Sigmoid colon (tissue), 7 donors: Measurements from ENCODE around the gene CORO1A. TPM values are rescaled to one million over a fixed set of nuclear protein-coding genes. Genes with fewer than 3 reads are reported as not detected.

ENCODE experiments used
- DNase-seq: peaks from one replicate; pipeline ENCODE4 v3.0.0-alpha.2; 2019
- H3K27ac ChIP-seq, 4 donors: fragments of 200-600 bp; sonication (generic); one replicate each; pipeline ENCODE4 v1.5.1; 2016 to 2019; ENCODE audit warnings: mild to moderate bottlenecking in 1 of 4
- H3K27me3 ChIP-seq, 3 donors: fragments of 200-600 bp; sonication (generic); one replicate each; pipeline ENCODE4 v1.5.1; 2019; ENCODE audit warnings: mild to moderate bottlenecking in 1 of 3
- H3K36me3 ChIP-seq, 4 donors: fragments of 200-600 bp; sonication (generic); one replicate each; pipeline ENCODE4 v1.5.1; 2016 to 2019
- H3K4me1 ChIP-seq, 4 donors: fragments of 200-600 bp; sonication (generic); one replicate each; pipeline ENCODE4 v1.5.1; 2017 to 2019
- H3K4me3 ChIP-seq, 4 donors: fragments of 200-600 bp; sonication (generic); one replicate each; pipeline ENCODE4 v1.5.1; 2017 to 2019; ENCODE audit warnings: mild to moderate bottlenecking in 2 of 4, moderate library complexity in 1 of 4
- H3K9me3 ChIP-seq, 4 donors: fragments of 200-600 bp in 3 of 4; sonication (generic) in 3 of 4; one replicate each; pipeline versions ENCODE4 v1.5.1 to v1.6.1; 2013 to 2019
- CTCF ChIP-seq, 4 experiments: fragments of 450-650 bp in 3 of 4; fragments of 200-600 bp in 1 of 4; IDR thresholded peaks; one replicate each; pipeline ENCODE4 v1.5.1; 2016 to 2019; ENCODE audit warnings: antibody characterized with exemption in 4 of 4, mild to moderate bottlenecking in 3 of 4, moderate library complexity in 2 of 4
- EP300 ChIP-seq, 4 donors: sonication (generic); formaldehyde crosslinking; IDR thresholded peaks; one replicate each; pipeline ENCODE4 v1.6.1; 2017; ENCODE audit warnings: antibody characterized with exemption in 4 of 4
- POLR2A ChIP-seq, 2 donors: fragments of 450-650 bp; IDR thresholded peaks; one replicate each; pipeline ENCODE4 v1.6.1; 2016; ENCODE audit warnings: antibody characterized with exemption in 2 of 2, mild to moderate bottlenecking in 2 of 2, moderate library complexity in 2 of 2
- POLR2AphosphoS5 ChIP-seq, 4 donors: sonication (generic); formaldehyde crosslinking; IDR thresholded peaks; one replicate each; pipeline ENCODE4 v1.6.1; 2017; ENCODE audit warnings: antibody characterized with exemption in 4 of 4
- WGBS, 2 donors: extraction: QIAGEN DNeasy Blood & Tissue Kit; methylation state at CpG; one replicate each; pipeline ENCODE4 v1.1.7; 2013; 5-methylcytosine and 5-hydroxymethylcytosine counted together
- intact Hi-C: fragments of 100-400 bp; cut with DNase I; formaldehyde crosslinking; loops from one replicate; pipeline ENCODE4 v1.15.1; 2023
- polyA plus RNA-seq, 3 donors: library from polyadenylated mRNA; stranded (reverse); fragments of 200-250 nt; gene quantifications; one replicate each; pipeline ENCODE4 v1.2.3, GENCODE V29; 2013
- total RNA-seq, 4 donors: library from RNA; depleted of rRNA; stranded (reverse); fragments of >200 nt; gene quantifications; one replicate each; pipeline ENCODE4 v1.1.0, GENCODE V29; 2016
- donor health status: healthy with polysubstance abuse.
- donor health status: Bipolar disorder and iron deficiency.
- donor health status: healthy.

Gene CORO1A
- total and polyA plus RNA-seq, 7 donors = 14.7 to 309 (median 28.0) TPM

GRCh38 chr16:30179931-30180330, 3.5 kb upstream of the CORO1A start:
- H3K9me3 ChIP-seq = no peaks in the 10 kb centered on the region
- WGBS, 2 donors = 93 to 97% methylated on average over 9 of the region's 9 CpGs
- H3K4me3 ChIP-seq = no peak overlapping the region
- intact Hi-C loops = no loop called here
- H3K36me3 ChIP-seq = no peaks in the 10 kb centered on the region
- H3K27me3 ChIP-seq = no peaks in the 10 kb centered on the region
- no peak for TF ChIP-seq POLR2A (IDR thresholded peaks at IDR 0.05)
- no peak for TF ChIP-seq POLR2AphosphoS5 (IDR thresholded peaks at IDR 0.05)
- TF ChIP-seq CTCF (IDR thresholded peaks at IDR 0.05) = no peak
- no peak for TF ChIP-seq EP300 (IDR thresholded peaks at IDR 0.05)
- H3K4me1 ChIP-seq = peaks cover 0 to 17% (median 15%) of the 10 kb centered on the region in 4 donors
- H3K27ac ChIP-seq = no peak overlapping the region
- DNase-seq = no peak

- intact Hi-C loops = no loop called here
- TF ChIP-seq POLR2A (IDR thresholded peaks at IDR 0.05) (no peak), POLR2AphosphoS5 (IDR thresholded peaks at IDR 0.05) (no peak), CTCF (IDR thresholded peaks at IDR 0.05) (no peak), EP300 (IDR thresholded peaks at IDR 0.05) (no peak)
- Histone ChIP-seq H3K27me3 (no peaks in the 10 kb centered on the region), H3K9me3 (no peaks in the 10 kb centered on the region), H3K4me1 (peaks cover 0 to 17% (median 15%) of the 10 kb centered on the region in 4 donors), H3K36me3 (no peaks in the 10 kb centered on the region), H3K4me3 (no peak overlapping the region), H3K27ac (no peak overlapping the region)
- no peak for DNase-seq
- 41 to 83% methylated on average over 3 of the region's 3 CpGs for WGBS, 2 donors
These were observed 2.7 kb upstream of the CORO1A start for GRCh38 chr16:30180741-30181140.

GRCh38 chr16:30184096-30184890, 891 bp downstream of the CORO1A start:
- no peak for TF ChIP-seq POLR2A (IDR thresholded peaks at IDR 0.05)
- TF ChIP-seq POLR2AphosphoS5 (IDR thresholded peaks at IDR 0.05) = no peak
- no peak for TF ChIP-seq EP300 (IDR thresholded peaks at IDR 0.05)
- TF ChIP-seq CTCF (IDR thresholded peaks at IDR 0.05) = no peak
- Histone ChIP-seq H3K27ac (peak overlapping the region; percentile 38 to 83 (median 77)), H3K4me3 (peak overlapping the region in 3 of 4 donors; percentile 60 to 63 (median 63)), H3K4me1 (peaks cover 0 to 17% (median 15%) of the 10 kb centered on the region in 4 donors), H3K27me3 (no peaks in the 10 kb centered on the region), H3K9me3 (no peaks in the 10 kb centered on the region), H3K36me3 (no peaks in the 10 kb centered on the region)
- DNase-seq = peak; percentile 71
- intact Hi-C loops = no loop called here
- WGBS, 2 donors = 19 to 21% methylated on average over 24 of the region's 24 CpGs

GRCh38 chr16:30184891-30185682, 1.7 kb downstream of the CORO1A start:
- H3K36me3 ChIP-seq = no peaks in the 10 kb centered on the region
- H3K27me3 ChIP-seq = no peaks in the 10 kb centered on the region
- peak overlapping the region in 2 of 4 donors; percentile 63 for H3K4me3 ChIP-seq
- H3K4me1 ChIP-seq = peaks cover 0 to 17% (median 15%) of the 10 kb centered on the region in 4 donors
- no peaks in the 10 kb centered on the region for H3K9me3 ChIP-seq
- 57 to 81% methylated on average over 13 of the region's 13 CpGs for WGBS, 2 donors
- intact Hi-C loops = no loop called here
- DNase-seq = peak; percentile 66
- TF ChIP-seq POLR2A (IDR thresholded peaks at IDR 0.05) (no peak), EP300 (IDR thresholded peaks at IDR 0.05) (no peak), POLR2AphosphoS5 (IDR thresholded peaks at IDR 0.05) (no peak), CTCF (IDR thresholded peaks at IDR 0.05) (no peak)
- peak overlapping the region; percentile 37 to 73 (median 41) for H3K27ac ChIP-seq
